Erythroblast (primary cell): ENCODE results near the gene THOP1.

ENCODE experiments used
- GATA1 ChIP-seq: IDR thresholded peaks from 2 replicates; pipeline ENCODE4 v1.6.1; 2011; ENCODE audit warnings: low read depth, mild to moderate bottlenecking, control low read depth, low read length, moderate library complexity
- POLR2A ChIP-seq: IDR thresholded peaks from 2 replicates; pipeline ENCODE4 v1.6.1; 2011; ENCODE audit warnings: mild to moderate bottlenecking, low read length

GRCh38 chr19:2743099-2743498 is 42.2 kb upstream of the THOP1 start:
- TF ChIP-seq POLR2A (no peak), GATA1 (no peak)
